IMR-90 (cell line): Measurements from ENCODE around the gene PRDM1. TPM values are rescaled to one million over a fixed set of nuclear protein-coding genes. Genes with fewer than 3 reads are reported as not detected.

Experiments used
- ATAC-seq: fragments of 200-7000 bp; cut with Tn5 transposase; 2 replicates; pipeline ENCODE4 v1.9.1; 2020; ENCODE audit warnings: low read depth, mild to moderate bottlenecking, moderate library complexity
- BruUV-seq: library from RNA; stranded (reverse); fragments of 400-500 nt; replicated peaks from 2 replicates; lab custom pipeline; 2021; lab: Mats Ljungman, UMichigan
- CTCF ChIA-PET: fragments of 300-600 bp; formaldehyde crosslinking; extraction: SDS; loops from one replicate; lab custom pipeline; 2021; ENCODE audit warnings: antibody characterized with exemption; lab: Yijun Ruan, JAX
- POLR2A ChIA-PET: fragments of 300-600 bp; sonication (Branson Sonifier 250); formaldehyde crosslinking; loops from one replicate; lab custom pipeline; 2022; ENCODE audit warnings: antibody characterized with exemption; ENCODE audit not compliant: unreplicated experiment; lab: Charles Lee
- DNase-seq: peaks from one replicate; pipeline ENCODE4 v3.0.0; 2013
- H2AFZ ChIP-seq: replicated peaks from 2 replicates; pipeline ENCODE3; 2013; ENCODE audit warnings: low read length, mild to moderate bottlenecking; ENCODE audit not compliant: poor library complexity
- H2AK5ac ChIP-seq: 2 replicates; pipeline ENCODE4 v1.6.1; 2013; ENCODE audit warnings: low read depth, low read length, inconsistent platforms
- H2AK9ac ChIP-seq: replicated peaks from 2 replicates; pipeline ENCODE3; 2013; ENCODE audit warnings: mild to moderate bottlenecking, low read depth, low read length, moderate library complexity; ENCODE audit not compliant: poor library complexity
- H2BK120ac ChIP-seq: 2 replicates; pipeline ENCODE4 v1.6.1; 2013; ENCODE audit warnings: low read depth, low read length, inconsistent platforms
- H2BK15ac ChIP-seq: 3 replicates; pipeline ENCODE4 v1.6.1; 2013; ENCODE audit warnings: low read depth, low read length, inconsistent platforms
- H2BK20ac ChIP-seq: 2 replicates; pipeline ENCODE4 v1.6.1; 2013; ENCODE audit warnings: low read depth, mild to moderate bottlenecking, inconsistent platforms, low read length, moderate library complexity
- H2BK5ac ChIP-seq: 2 replicates; pipeline ENCODE4 v1.6.1; 2013; ENCODE audit warnings: mild to moderate bottlenecking, low read depth, low read length, inconsistent platforms; ENCODE audit not compliant: poor library complexity, severe bottlenecking
- H3K14ac ChIP-seq: replicated peaks from 2 replicates; pipeline ENCODE4 v1.6.1; 2013; ENCODE audit warnings: low read depth, low read length, inconsistent platforms
- H3K18ac ChIP-seq: 2 replicates; pipeline ENCODE4 v1.6.1; 2013; ENCODE audit warnings: low read depth, low read length, control low read depth
- H3K23ac ChIP-seq: 2 replicates; pipeline ENCODE4 v1.6.1; 2013; ENCODE audit warnings: low read depth, low read length, inconsistent platforms
- H3K27ac ChIP-seq: 2 replicates; pipeline ENCODE4 v1.5.1; 2013; ENCODE audit warnings: mild to moderate bottlenecking, control low read depth, low read length; ENCODE audit not compliant: insufficient read depth
- H3K27me3 ChIP-seq: 2 replicates; pipeline ENCODE4 v1.6.1; 2013; ENCODE audit warnings: low read length; ENCODE audit not compliant: control insufficient read depth, insufficient read depth
- H3K36me3 ChIP-seq: 2 replicates; pipeline ENCODE4 v1.6.1; 2013; ENCODE audit warnings: low read length, mixed read lengths; ENCODE audit not compliant: control insufficient read depth, insufficient read depth
- H3K4ac ChIP-seq: 2 replicates; pipeline ENCODE4 v1.6.1; 2013; ENCODE audit warnings: low read depth, low read length, inconsistent platforms
- H3K4me1 ChIP-seq: 2 replicates; pipeline ENCODE4 v1.6.1; 2013; ENCODE audit warnings: low read length, mixed read lengths; ENCODE audit not compliant: control insufficient read depth, insufficient read depth
- H3K4me2 ChIP-seq: 2 replicates; pipeline ENCODE4 v1.6.1; 2013; ENCODE audit warnings: low read depth, mild to moderate bottlenecking, control low read depth, low read length, moderate library complexity
- H3K4me3 ChIP-seq: 2 replicates; pipeline ENCODE4 v1.5.1; 2013; ENCODE audit warnings: low read depth, mild to moderate bottlenecking, control low read depth, low read length, moderate library complexity; ENCODE audit not compliant: insufficient read depth
- H3K56ac ChIP-seq: 2 replicates; pipeline ENCODE4 v1.6.1; 2013; ENCODE audit warnings: low read length, inconsistent platforms; ENCODE audit not compliant: insufficient read depth; ENCODE audit errors: extremely low read depth
- H3K79me1 ChIP-seq, 2 experiments: 2 replicates each; pipeline ENCODE4 v1.6.1; 2013; ENCODE audit warnings: low read length in 2 of 2, inconsistent platforms in 1 of 2, low read depth in 1 of 2
- H3K9ac ChIP-seq: 2 replicates; pipeline ENCODE4 v1.6.1; 2013; ENCODE audit warnings: low read depth, low read length, control low read depth
- H3K9me1 ChIP-seq: 2 replicates; pipeline ENCODE4 v1.6.1; 2013; ENCODE audit warnings: low read length, inconsistent platforms; ENCODE audit not compliant: insufficient read depth
- H3K9me3 ChIP-seq: 2 replicates; pipeline ENCODE4 v1.6.1; 2013; ENCODE audit warnings: low read length; ENCODE audit not compliant: control insufficient read depth, insufficient read depth
- H4K20me1 ChIP-seq: 2 replicates; pipeline ENCODE4 v1.6.1; 2013; ENCODE audit warnings: low read length, inconsistent platforms; ENCODE audit not compliant: insufficient read depth
- H4K5ac ChIP-seq: 2 replicates; pipeline ENCODE4 v1.6.1; 2013; ENCODE audit warnings: mild to moderate bottlenecking, low read depth, low read length, control low read depth
- H4K8ac ChIP-seq, 2 experiments: 2 replicates each; pipeline ENCODE4 v1.6.1; 2013; ENCODE audit warnings: low read depth in 2 of 2, low read length in 2 of 2, control low read depth in 1 of 2, inconsistent platforms in 1 of 2
- H4K91ac ChIP-seq: 2 replicates; pipeline ENCODE4 v1.6.1; 2013; ENCODE audit warnings: low read depth, low read length, inconsistent platforms; ENCODE audit not compliant: insufficient read depth
- CEBPB ChIP-seq: IDR thresholded peaks from 2 replicates; pipeline ENCODE4 v1.6.1; 2012; ENCODE audit warnings: low read depth, low read length, improper control_type of control experiment
- MAZ ChIP-seq: IDR thresholded peaks from 2 replicates; pipeline ENCODE4 v1.6.1; 2012; ENCODE audit warnings: low read depth, mild to moderate bottlenecking, low read length, improper control_type of control experiment, moderate library complexity, borderline replicate concordance
- WGBS, 2 experiments: methylation state at CpG; one replicate each; pipeline versions ENCODE4 v1.1.5 to v1.1.7; 2013; ENCODE audit warnings: missing lambda C conversion rate in 2 of 2; ENCODE audit not compliant: insufficient read length in 1 of 2; ENCODE audit errors: extremely low coverage in 2 of 2; 5-methylcytosine and 5-hydroxymethylcytosine counted together
- dilution Hi-C: fragments of 300-500 bp; cut with HindIII; formaldehyde crosslinking; loops from one replicate; pipeline ENCODE4 v1.14.3; 2018; ENCODE audit warnings: low sequenced_read_pairs; ENCODE audit not compliant: unreplicated experiment
- in situ Hi-C: fragments of 300-500 bp; cut with MboI; formaldehyde crosslinking; loops from 3 replicates; pipeline ENCODE4 v1.14.3; 2019; ENCODE audit warnings: low sequenced_read_pairs, inconsistent platforms, mixed read lengths
- intact Hi-C: fragments of 100-400 bp; cut with micrococcal nuclease; formaldehyde crosslinking; loops from 2 replicates; pipeline ENCODE4 v1.10.0; 2022
- polyA plus RNA-seq, 3 experiments: library from polyadenylated mRNA; depleted of rRNA; stranded (reverse); fragments of >200 nt; gene quantifications; 2 replicates each; pipeline ENCODE4 v1.2.3, GENCODE V29; 2012; ENCODE audit warnings: low replicate concordance in 1 of 3
- total RNA-seq: library from RNA; depleted of rRNA; stranded (reverse); fragments of >200 nt; gene quantifications from 2 replicates; pipeline ENCODE4 v1.2.3, GENCODE V29; 2012

PRDM1 gene
- total and polyA plus RNA-seq, 2 of the 4 experiments (the other 2 are of a cell fraction) = 2.3 to 3.0 TPM

- H3K27ac ChIP-seq = no peak overlapping the region
- H4K91ac ChIP-seq = no peak overlapping the region
- dilution Hi-C loops (no loop called here), intact Hi-C loops (no loop called here), in situ Hi-C loops (no loop called here)
- H3K27me3 ChIP-seq = no peaks in the 10 kb centered on the region
- H2AFZ ChIP-seq = no peak overlapping the region
- H4K5ac ChIP-seq = no peak overlapping the region
- H3K18ac ChIP-seq = no peak overlapping the region
- H2AK9ac ChIP-seq = no peak overlapping the region
- no peak overlapping the region for H3K9ac ChIP-seq
- no peak overlapping the region for H3K4ac ChIP-seq
- ChIA-PET CTCF (no interaction called here), POLR2A (interaction anchor here (0.6 kb wide), 1 partner anchor 305 kb away, joined by 3 read pairs; no protein-coding TSS in a partner anchor)
- H3K4me1 ChIP-seq = no peaks in the 10 kb centered on the region
- ATAC-seq = no peak
- WGBS, 2 experiments = no CpG with 5 or more reads among the region's 6 CpGs
- H3K4me2 ChIP-seq = no peak overlapping the region
- no peak overlapping the region for H3K4me3 ChIP-seq
- peak; percentile 81 for TF ChIP-seq CEBPB
- TF ChIP-seq MAZ = no peak
- H2BK120ac ChIP-seq = no peak overlapping the region
- H3K9me3 ChIP-seq = no peaks in the 10 kb centered on the region
- no peak overlapping the region for H4K8ac ChIP-seq
- DNase-seq = no peak
- no peaks in the 10 kb centered on the region for H3K9me1 ChIP-seq
- H2BK15ac ChIP-seq = no peak overlapping the region
- no peak overlapping the region for H2BK20ac ChIP-seq
- no peak overlapping the region for H3K23ac ChIP-seq
- H3K36me3 ChIP-seq = no peaks in the 10 kb centered on the region
- H2AK5ac ChIP-seq = no peak overlapping the region
- no TSS peak for BruUV-seq
- no peaks in the 10 kb centered on the region for H3K79me1 ChIP-seq
- no peaks in the 10 kb centered on the region for H4K20me1 ChIP-seq
- no peak overlapping the region for H3K14ac ChIP-seq
- H3K56ac ChIP-seq = no peak overlapping the region
- no peak overlapping the region for H2BK5ac ChIP-seq
Observed at GRCh38 chr6:106122938-106123656, 37.0 kb downstream of the PRDM1 start.
